ENCODE measurements around the gene KIF18B. TPM values are rescaled to one million over a fixed set of nuclear protein-coding genes. Genes with fewer than 3 reads are reported as not detected.

KIF18B gene
- total and polyA plus RNA-seq, 2 of the 8 experiments (the other 6 are each of a cell fraction or from before 2014, with no cell fraction given), result 39.0 to 59.4 TPM

DNA sequence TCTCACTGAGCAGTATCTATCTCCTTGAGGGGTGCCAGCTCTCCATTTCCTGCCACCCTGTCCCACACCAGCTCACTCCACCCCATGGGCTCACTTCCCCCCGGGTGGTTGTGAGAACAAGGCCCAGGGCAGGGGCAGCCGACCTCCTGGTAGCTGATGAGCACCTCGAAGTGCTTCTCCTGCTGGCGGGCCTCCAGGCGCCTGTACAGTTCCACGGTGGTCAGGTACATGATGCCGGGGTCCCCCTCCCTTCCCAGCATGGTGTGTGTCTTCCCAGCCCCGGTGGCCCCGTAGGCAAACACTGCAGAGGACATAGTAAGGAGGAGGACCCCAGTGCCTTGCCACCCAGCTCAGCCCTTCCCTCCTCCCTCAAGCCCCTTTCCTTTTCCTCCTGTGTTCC, 12.5 kb downstream of the KIF18B start:
- H4K5ac ChIP-seq (ENCODE audit: insufficient read length, low read depth, low read length), result no peak overlapping the region
- H2AFZ ChIP-seq (ENCODE audit: low read length), result no peak overlapping the region
- no peak overlapping the region for H3K56ac ChIP-seq (replicated peaks; ENCODE audit: insufficient read length, low read depth, low read length)
- no peak overlapping the region for H2BK5ac ChIP-seq (ENCODE audit: low read depth, low read length)
- H3K4me1 ChIP-seq (replicated peaks in 1 of 4; ENCODE audit: control insufficient read depth in 3 of 4, insufficient read depth in 4 of 4, low read length in 3 of 4), result no peaks in the 10 kb centered on the region
- H3K27ac ChIP-seq (ENCODE audit: low read depth, low read length), result no peak overlapping the region
- WGBS, 2 experiments (ENCODE audit: extremely low coverage in 1 of 2, insufficient coverage in 1 of 2, insufficient read length in 1 of 2, insufficient replicate concordance in 2 of 2, low coverage in 1 of 2, low lambda C conversion rate in 2 of 2, missing lambda C conversion rate in 1 of 2), result 97% methylated on average over 9 of the region's 9 CpGs; no CpG with 5 or more reads in 1 of the 2 experiments
- no peak overlapping the region for H2BK120ac ChIP-seq (replicated peaks; ENCODE audit: low read depth, low read length)
- no peak overlapping the region for H3K14ac ChIP-seq (ENCODE audit: insufficient read length)
- no peak overlapping the region for H2BK12ac ChIP-seq (ENCODE audit: low read depth, low read length)
- H3K18ac ChIP-seq (ENCODE audit: extremely low read depth, low read length), result no peak overlapping the region
- H4K91ac ChIP-seq (replicated peaks; ENCODE audit: insufficient read length, low read length), result no peak overlapping the region
- H3K79me2 ChIP-seq (ENCODE audit: control insufficient read depth in 1 of 2, insufficient read depth in 2 of 2, low read length in 2 of 2), result peaks cover 0 to 13% of the 10 kb centered on the region in 2 experiments; a peak in 2 of 4 replicates
- H3K79me1 ChIP-seq (ENCODE audit: low read depth, low read length), result peaks cover 2% of the 10 kb centered on the region; the same call in 1 of the 2 replicates
- H3K36me3 ChIP-seq (ENCODE audit: control insufficient read depth in 2 of 4, insufficient read depth in 4 of 4, low read length in 3 of 4), result peaks cover 17 to 51% (median 41%) of the 10 kb centered on the region in 4 experiments; a peak in 7 of 8 replicates
- ChIA-PET CTCF (ENCODE audit: partially characterized antibody) (interaction anchor here (0.6 to 1.6 kb wide), 5 partner anchors 27 to 1903 kb away, joined by 3 to 5 read pairs (median 3); partner anchors contain the start of gene ACBD4), POLR2A (ENCODE audit: partially characterized antibody) (interaction anchor here (1.3 to 1.7 kb wide), 2 partner anchors 9 to 12 kb away, joined by 3 to 6 read pairs; partner anchors contain the start of gene KIF18B)
- no peak overlapping the region for H3K9ac ChIP-seq (replicated peaks in 1 of 4; ENCODE audit: extremely low read depth in 1 of 4, low read depth in 3 of 4, low read length in 3 of 4)
- no peak overlapping the region for H3K23ac ChIP-seq (ENCODE audit: insufficient read length)
- DNase-seq (ENCODE audit: low read depth in 1 of 2, low spot score in 2 of 2) (no peak), FAIRE-seq (no peak)
- H2BK15ac ChIP-seq (ENCODE audit: low read length), result no peak overlapping the region
- H3K4ac ChIP-seq (replicated peaks; ENCODE audit: insufficient read length, low read depth, low read length), result no peak overlapping the region
- H3K27me3 ChIP-seq (replicated peaks in 1 of 4; ENCODE audit: control insufficient read depth in 3 of 4, extremely low read depth in 1 of 4, insufficient read depth in 3 of 4, low read length in 3 of 4), result no peaks in the 10 kb centered on the region
- H2BK20ac ChIP-seq (ENCODE audit: low read length), result no peak overlapping the region
- no peaks in the 10 kb centered on the region for H3K9me3 ChIP-seq (ENCODE audit: insufficient read depth in 2 of 2, low read depth in 1 of 2, low read length in 1 of 2)
- H3K23me2 ChIP-seq (ENCODE audit: low read depth, low read length), result no peaks in the 10 kb centered on the region
- no peak overlapping the region for H2AK5ac ChIP-seq (ENCODE audit: low read depth, low read length)
- H3K4me3 ChIP-seq (ENCODE audit: extremely low read depth in 1 of 4, insufficient read depth in 2 of 4, low read depth in 3 of 4, low read length in 4 of 4), result no peak overlapping the region
- peaks cover 0 to 11% of the 10 kb centered on the region in 2 experiments for H4K20me1 ChIP-seq (replicated peaks in 1 of 2; ENCODE audit: control insufficient read depth in 1 of 2, insufficient read depth in 2 of 2, low read length in 2 of 2)
- H3K4me2 ChIP-seq (ENCODE audit: insufficient read depth in 1 of 2, low read depth in 2 of 2, low read length in 2 of 2), result no peak overlapping the region
- H4K8ac ChIP-seq (ENCODE audit: extremely low read depth, insufficient read depth, low read length), result no peak overlapping the region
- TF ChIP-seq CREB1 (IDR thresholded peaks at IDR 0.05) (no peak), RFX5 (IDR thresholded peaks at IDR 0.05; ENCODE audit: borderline replicate concordance, low read depth, low read length) (no peak), ZNF274 (IDR thresholded peaks at IDR 0.05; ENCODE audit: borderline replicate concordance, extremely low read depth, low read length) (no peak), SP4 (IDR thresholded peaks at IDR 0.05; ENCODE audit: low read length) (no peak), KDM5A (IDR thresholded peaks at IDR 0.05; ENCODE audit: low read length) (no peak), BRCA1 (IDR thresholded peaks at IDR 0.05; ENCODE audit: low read depth, low read length) (no peak), RBBP5 (IDR thresholded peaks at IDR 0.05; ENCODE audit: borderline replicate concordance, low read depth, low read length) (no peak), KDM4A (IDR thresholded peaks at IDR 0.05; ENCODE audit: low read depth, low read length, severe bottlenecking) (no peak), RXRA (IDR thresholded peaks at IDR 0.05; ENCODE audit: insufficient read depth, low read depth, low read length) (no peak), SUZ12 (IDR thresholded peaks at IDR 0.05; ENCODE audit: low read length) (no peak), POLR2AphosphoS5 (IDR thresholded peaks at IDR 0.05; ENCODE audit: low read depth, low read length) (no peak), EGR1 (IDR thresholded peaks at IDR 0.05; ENCODE audit: borderline replicate concordance, low read depth, low read length) (no peak), SAP30 (IDR thresholded peaks at IDR 0.05; ENCODE audit: insufficient read depth, insufficient replicate concordance, low read length) (no peak)
- TF ChIP-seq, protein P1, sequence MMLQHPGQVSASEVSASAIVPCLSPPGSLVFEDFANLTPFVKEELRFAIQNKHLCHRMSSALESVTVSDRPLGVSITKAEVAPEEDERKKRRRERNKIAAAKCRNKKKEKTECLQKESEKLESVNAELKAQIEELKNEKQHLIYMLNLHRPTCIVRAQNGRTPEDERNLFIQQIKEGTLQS (IDR thresholded peaks at IDR 0.05; ENCODE audit: insufficient read depth, low read depth, low read length), result no peak
